HEK293 (cell line): ENCODE results near the gene FAM177B.

Experiments used
- CTCF ChIP-seq: fragments of 450-650 bp; formaldehyde crosslinking; IDR thresholded peaks from 2 replicates; pipeline ENCODE4 v1.5.1; 2016; ENCODE audit warnings: missing biosample characterization, missing genetic modification characterization
- REST ChIP-seq: fragments of 450-650 bp; formaldehyde crosslinking; IDR thresholded peaks from 2 replicates; pipeline ENCODE4 v1.5.1; 2016; ENCODE audit warnings: missing biosample characterization, missing genetic modification characterization
- ZBTB7A ChIP-seq: fragments of 450-650 bp; formaldehyde crosslinking; IDR thresholded peaks from 2 replicates; pipeline ENCODE4 v1.5.1; 2016; ENCODE audit warnings: low read depth, missing biosample characterization, missing genetic modification characterization
- ZFHX2 ChIP-seq: fragments of 450-650 bp; formaldehyde crosslinking; conservative IDR thresholded peaks from 2 replicates; pipeline ENCODE4 v1.5.1; 2016; ENCODE audit warnings: missing biosample characterization, missing genetic modification characterization
- ZNF654 ChIP-seq: fragments of 450-650 bp; formaldehyde crosslinking; IDR thresholded peaks from 2 replicates; pipeline ENCODE4 v1.5.1; 2016; ENCODE audit warnings: low read depth, missing biosample characterization, missing genetic modification characterization
- TF ChIP-seq, protein P1 (sequence below): fragments of 450-650 bp; formaldehyde crosslinking; IDR thresholded peaks from 2 replicates; pipeline ENCODE4 v1.5.1; 2016; ENCODE audit warnings: missing biosample characterization, missing genetic modification characterization, low read depth

GRCh38 chr1:222761083-222761482 lies 24.1 kb downstream of the FAM177B start:
- TF ChIP-seq CTCF (tag by site-specific recombination), result no peak
- TF ChIP-seq, protein P1, sequence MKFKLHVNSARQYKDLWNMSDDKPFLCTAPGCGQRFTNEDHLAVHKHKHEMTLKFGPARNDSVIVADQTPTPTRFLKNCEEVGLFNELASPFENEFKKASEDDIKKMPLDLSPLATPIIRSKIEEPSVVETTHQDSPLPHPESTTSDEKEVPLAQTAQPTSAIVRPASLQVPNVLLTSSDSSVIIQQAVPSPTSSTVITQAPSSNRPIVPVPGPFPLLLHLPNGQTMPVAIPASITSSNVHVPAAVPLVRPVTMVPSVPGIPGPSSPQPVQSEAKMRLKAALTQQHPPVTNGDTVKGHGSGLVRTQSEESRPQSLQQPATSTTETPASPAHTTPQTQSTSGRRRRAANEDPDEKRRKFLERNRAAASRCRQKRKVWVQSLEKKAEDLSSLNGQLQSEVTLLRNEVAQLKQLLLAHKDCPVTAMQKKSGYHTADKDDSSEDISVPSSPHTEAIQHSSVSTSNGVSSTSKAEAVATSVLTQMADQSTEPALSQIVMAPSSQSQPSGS (tag by site-specific recombination), result no peak
- TF ChIP-seq REST, result no peak
- no peak for TF ChIP-seq ZNF654 (tag by site-specific recombination)
- TF ChIP-seq ZBTB7A (tag by site-specific recombination), result no peak
- no peak for TF ChIP-seq ZFHX2 (tag by site-specific recombination)
